Aorta (tissue), 5 donors: Measurements from ENCODE around the gene ATF7. TPM values are rescaled to one million over a fixed set of nuclear protein-coding genes. Genes with fewer than 3 reads are reported as not detected.

ENCODE experiments used
- ATAC-seq: fragments of 200-7000 bp; cut with Tn5 transposase; one replicate; pipeline ENCODE4 v1.9.1; 2022; ENCODE audit warnings: moderate library complexity; ENCODE audit not compliant: low FRiP score
- DNase-seq, 2 donors: peaks; one replicate each; pipeline ENCODE4 v3.0.0-alpha.2; 2020
- H3K27ac ChIP-seq, 2 donors: one replicate each; pipeline ENCODE4 v1.5.1; 2013; ENCODE audit warnings: low read length in 2 of 2, mild to moderate bottlenecking in 2 of 2, moderate library complexity in 2 of 2, control low read depth in 1 of 2, inconsistent platforms in 1 of 2, low read depth in 1 of 2
- H3K27me3 ChIP-seq, 2 donors: one replicate each; pipeline ENCODE4 v1.6.1; 2013; ENCODE audit warnings: control low read depth in 1 of 2, low read length in 1 of 2, mild to moderate bottlenecking in 1 of 2, moderate library complexity in 1 of 2; ENCODE audit not compliant: insufficient read depth in 2 of 2, control insufficient read depth in 1 of 2
- H3K36me3 ChIP-seq, 2 donors: one replicate each; pipeline ENCODE4 v1.6.1; 2013; ENCODE audit warnings: control low read depth in 1 of 2, low read length in 1 of 2, mild to moderate bottlenecking in 1 of 2; ENCODE audit not compliant: insufficient read depth in 2 of 2, control insufficient read depth in 1 of 2
- H3K4me1 ChIP-seq, 2 donors: one replicate each; pipeline ENCODE4 v1.6.1; 2013; ENCODE audit warnings: low read length in 2 of 2, control low read depth in 1 of 2, mild to moderate bottlenecking in 1 of 2, moderate library complexity in 1 of 2; ENCODE audit not compliant: insufficient read depth in 2 of 2, control insufficient read depth in 1 of 2
- H3K4me3 ChIP-seq, 2 donors: one replicate each; pipeline ENCODE4 v1.5.1; 2013; ENCODE audit warnings: low read length in 2 of 2, control low read depth in 1 of 2, mild to moderate bottlenecking in 1 of 2
- H3K9me3 ChIP-seq: one replicate; pipeline ENCODE4 v1.6.1; 2013; ENCODE audit warnings: mild to moderate bottlenecking, low read length; ENCODE audit not compliant: control insufficient read depth
- WGBS, 2 donors: extraction: QIAGEN DNeasy Blood & Tissue Kit; methylation state at CpG; one replicate each; pipeline ENCODE4 v1.1.7; 2013; 5-methylcytosine and 5-hydroxymethylcytosine counted together
- intact Hi-C, 2 donors: fragments of 100-400 bp; cut with DNase I; formaldehyde crosslinking; loops; one replicate each; pipeline versions ENCODE4 v1.14.2 to v1.15.0; 2022
- polyA plus RNA-seq, 2 donors: library from polyadenylated mRNA; stranded (reverse); fragments of 200-250 nt; gene quantifications; one replicate each; pipeline ENCODE4 v1.2.3, GENCODE V29; 2013
- total RNA-seq, 2 donors: library from RNA; stranded (reverse); fragmentation: NEBNext Ultra II Directional; extraction: Animal tissue kit (Norgen Biotek cat#: 25700); gene quantifications; one replicate each; pipeline ENCODE4 v1.2.1, GENCODE V29; 2021
- donor health status: healthy with polysubstance abuse.
- donor health status: Bipolar disorder and iron deficiency.
- donor health status: DM: no; HTN: no; CAD: no.
- donor health status: DM: no; HTN: no; CAD: no.
- donor health status: DM: yes; HTN: yes; CAD: no.

ATF7 gene
- total and polyA plus RNA-seq, 4 donors = 25.7 to 73.5 (median 49.0) TPM

DNA sequence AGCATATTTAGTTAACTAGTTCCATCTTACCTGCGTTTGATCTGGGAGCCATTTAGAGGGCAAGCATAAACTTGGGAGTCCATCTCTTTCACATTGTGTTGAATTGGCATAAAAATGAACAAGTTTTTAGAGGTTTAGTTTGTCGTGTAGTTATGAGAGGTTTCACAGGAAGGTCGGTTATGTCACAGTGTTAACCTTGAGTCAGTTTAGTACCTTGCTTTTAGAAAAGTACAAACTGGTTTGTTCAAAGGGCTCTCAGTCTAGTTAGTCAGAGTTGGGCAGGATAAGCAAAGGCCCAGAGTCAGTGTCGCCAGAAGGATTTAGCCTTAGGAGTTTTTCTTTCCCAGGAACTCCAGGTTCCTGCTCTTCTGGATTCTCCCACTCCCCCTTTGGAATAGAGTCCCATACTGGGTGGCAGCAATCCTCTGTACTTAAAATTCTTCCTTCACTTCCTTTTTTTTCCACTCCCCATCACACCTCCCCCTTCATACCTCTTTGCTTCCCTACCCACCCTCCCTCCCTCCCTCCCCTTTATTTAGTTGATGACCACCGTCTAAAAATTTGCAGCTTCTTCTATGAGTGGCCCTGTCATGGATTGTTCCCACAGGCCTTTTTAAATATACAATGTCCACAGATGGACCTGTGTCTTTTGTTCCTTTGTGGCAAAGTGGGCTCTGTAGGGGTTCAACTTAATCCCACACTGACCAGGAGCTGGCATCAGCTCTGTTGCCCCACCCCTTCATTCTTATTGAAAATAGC, 162.2 kb downstream of the ATF7 start:
- Histone ChIP-seq H3K27ac (no peak overlapping the region), H3K4me1 (no peaks in the 10 kb centered on the region), H3K27me3 (no peaks in the 10 kb centered on the region), H3K36me3 (peaks cover 16 to 30% of the 10 kb centered on the region in 2 donors), H3K4me3 (no peak overlapping the region), H3K9me3 (no peaks in the 10 kb centered on the region)
- ATAC-seq (no peak), DNase-seq (no peak)
- WGBS, 2 donors = 49 to 53% methylated on average over 5 of the region's 5 CpGs
- intact Hi-C loops = no loop called here

DNA sequence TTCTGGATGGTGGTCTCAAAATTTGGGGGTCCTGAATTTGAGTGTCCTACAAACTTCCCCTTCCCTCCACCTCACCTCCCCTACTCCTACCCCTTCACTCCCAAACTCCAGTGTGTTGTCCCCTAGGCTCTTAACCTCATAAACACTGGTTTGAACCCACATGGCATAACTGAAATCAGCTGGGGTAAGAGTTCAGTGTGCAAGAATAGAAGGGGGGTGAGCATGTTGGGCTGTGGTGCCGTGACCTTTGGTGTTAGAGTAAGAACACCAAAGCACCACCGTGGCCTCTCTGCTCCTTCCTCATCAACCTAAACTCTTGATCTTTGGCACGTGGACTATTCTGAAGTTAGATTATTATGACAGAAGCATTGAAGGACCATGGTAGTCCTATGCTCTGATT, 163.2 kb downstream of the ATF7 start:
- Histone ChIP-seq H3K36me3 (peaks cover 14 to 30% of the 10 kb centered on the region in 2 donors), H3K4me1 (no peaks in the 10 kb centered on the region), H3K27ac (no peak overlapping the region), H3K9me3 (no peaks in the 10 kb centered on the region), H3K4me3 (no peak overlapping the region), H3K27me3 (no peaks in the 10 kb centered on the region)
- intact Hi-C loops = no loop called here
- no peak for ATAC-seq
- WGBS, 2 donors = 62 to 68% methylated on average over 3 of the region's 3 CpGs
- no peak for DNase-seq

- WGBS, 2 donors = 77 to 78% methylated on average over 8 of the region's 8 CpGs
- Histone ChIP-seq H3K36me3 (peaks cover 19 to 23% of the 10 kb centered on the region in 2 donors), H3K27me3 (no peaks in the 10 kb centered on the region), H3K9me3 (no peaks in the 10 kb centered on the region), H3K4me1 (no peaks in the 10 kb centered on the region), H3K4me3 (no peak overlapping the region), H3K27ac (no peak overlapping the region)
- intact Hi-C loops = no loop called here
- DNase-seq (no peak), ATAC-seq (no peak)
These were observed 164.6 kb downstream of the ATF7 start for GRCh38 chr12:53461591-53461990.

DNA sequence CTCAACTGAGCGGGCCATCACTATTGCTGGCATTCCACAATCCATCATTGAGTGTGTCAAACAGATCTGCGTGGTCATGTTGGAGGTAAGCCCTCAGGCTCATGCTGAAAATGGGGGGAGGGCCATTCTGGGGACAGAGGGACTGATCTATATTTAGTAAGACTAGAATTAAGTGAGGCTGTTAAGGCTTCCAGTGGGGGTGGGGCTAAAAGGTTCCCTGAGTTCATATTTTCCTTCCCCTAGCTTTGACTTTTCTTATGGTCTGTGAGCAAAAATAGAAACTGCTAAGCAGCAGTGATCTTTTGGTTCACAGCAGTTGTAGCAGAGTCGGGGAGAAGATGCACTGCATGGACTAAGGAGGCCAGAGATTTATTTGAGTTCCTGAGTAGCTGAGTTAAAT, 165.1 kb downstream of the ATF7 start:
- ATAC-seq (no peak), DNase-seq (no peak)
- H3K36me3 ChIP-seq = peaks cover 18% of the 10 kb centered on the region in 2 donors
- WGBS, 2 donors = 23 to 25% methylated on average over 3 of the region's 3 CpGs
- H3K27ac ChIP-seq = no peak overlapping the region
- no peaks in the 10 kb centered on the region for H3K27me3 ChIP-seq
- H3K4me1 ChIP-seq = no peaks in the 10 kb centered on the region
- H3K4me3 ChIP-seq = no peak overlapping the region
- H3K9me3 ChIP-seq = no peaks in the 10 kb centered on the region
- intact Hi-C loops = no loop called here

GRCh38 chr12:53459097-53459496, 167.1 kb downstream of the ATF7 start:
- intact Hi-C loops = no loop called here
- peaks cover 9 to 17% of the 10 kb centered on the region in 2 donors for H3K36me3 ChIP-seq
- DNase-seq = no peak
- H3K27ac ChIP-seq = no peak overlapping the region
- ATAC-seq = no peak
- WGBS, 2 donors = 53 to 59% methylated on average over 4 of the region's 4 CpGs
- H3K4me1 ChIP-seq = peaks cover 0 to 3% of the 10 kb centered on the region in 2 donors
- H3K27me3 ChIP-seq = no peaks in the 10 kb centered on the region
- H3K4me3 ChIP-seq = no peak overlapping the region
- no peaks in the 10 kb centered on the region for H3K9me3 ChIP-seq

Other genes starting within 250 kb of the ATF7 start
- gene SP1, start 246.2 kb downstream of the ATF7 start, total RNA-seq = 10 to 100 TPM; 63.3 to 83.1 TPM
- gene SP1, start 246.2 kb downstream of the ATF7 start, polyA plus RNA-seq = 10 to 100 TPM in 1 of 2 donors, 1 to 10 TPM in 1; 7.4 to 17.3 TPM
- gene AMHR2, start 202.5 kb downstream of the ATF7 start, total RNA-seq = not detected
- gene AMHR2, start 202.5 kb downstream of the ATF7 start, polyA plus RNA-seq = under 1 TPM in 1 of 2 donors, not detected in 1; 0.26 TPM
- 100 to 1,000 TPM in 1 of 2 donors, 10 to 100 TPM in 1; 94.6 to 104 TPM for gene PRR13, start 184.6 kb downstream of the ATF7 start, total RNA-seq
- gene PRR13, start 184.6 kb downstream of the ATF7 start, polyA plus RNA-seq = 100 to 1,000 TPM; 107 to 224 TPM
- gene PCBP2, start 174.3 kb downstream of the ATF7 start, total RNA-seq = 100 to 1,000 TPM; 578 to 688 TPM
- gene PCBP2, start 174.3 kb downstream of the ATF7 start, polyA plus RNA-seq = 100 to 1,000 TPM; 510 to 513 TPM
- 10 to 100 TPM; 21.2 to 44.5 TPM for gene MAP3K12, start 126.9 kb downstream of the ATF7 start, total RNA-seq
- gene MAP3K12, start 126.9 kb downstream of the ATF7 start, polyA plus RNA-seq = 10 to 100 TPM in 1 of 2 donors, 1 to 10 TPM in 1; 3.6 to 68.4 TPM
- gene TARBP2, start 125.1 kb downstream of the ATF7 start, total RNA-seq = 10 to 100 TPM; 11.5 to 22.5 TPM
- gene TARBP2, start 125.1 kb downstream of the ATF7 start, polyA plus RNA-seq = 10 to 100 TPM in 1 of 2 donors, 1 to 10 TPM in 1; 8.8 to 36.3 TPM
- not detected for gene NPFF, start 118.9 kb downstream of the ATF7 start, total RNA-seq
- 10 to 100 TPM in 1 of 2 donors, 1 to 10 TPM in 1; 5.1 to 14.4 TPM for gene NPFF, start 118.9 kb downstream of the ATF7 start, polyA plus RNA-seq
- gene ATP5MC2, start 49.7 kb upstream of the ATF7 start, total RNA-seq = 100 to 1,000 TPM; 152 to 183 TPM
- 100 to 1,000 TPM; 389 to 390 TPM for gene ATP5MC2, start 49.7 kb upstream of the ATF7 start, polyA plus RNA-seq
- gene CALCOCO1, start 101.1 kb upstream of the ATF7 start, total RNA-seq = 100 to 1,000 TPM; 242 to 259 TPM
- 100 to 1,000 TPM in 1 of 2 donors, 10 to 100 TPM in 1; 88.5 to 299 TPM for gene CALCOCO1, start 101.1 kb upstream of the ATF7 start, polyA plus RNA-seq
- not detected for gene CISTR, start 125.6 kb upstream of the ATF7 start, total RNA-seq
- gene CISTR, start 125.6 kb upstream of the ATF7 start, polyA plus RNA-seq = not detected